Ascending aorta (tissue), 2 donors: Measurements from ENCODE around the gene KRTAP5-3. TPM values are rescaled to one million over a fixed set of nuclear protein-coding genes. Genes with fewer than 3 reads are reported as not detected.
"Not testable (repeated sequence)": the region's sequence is repeated elsewhere in the genome, so short reads cannot be mapped to it uniquely, and the experiment has no call there.

Experiments used
- DNase-seq, 2 donors: peaks; one replicate each; pipeline ENCODE4 v3.0.0-alpha.2; 2019; ENCODE audit warnings: low spot score in 2 of 2
- H3K27ac ChIP-seq, 2 donors: fragments of 200-600 bp; sonication (generic); one replicate each; pipeline ENCODE4 v1.5.1; 2016 to 2017; ENCODE audit warnings: mild to moderate bottlenecking in 1 of 2
- H3K27me3 ChIP-seq: fragments of 200-600 bp; sonication (generic); one replicate; pipeline ENCODE4 v1.5.1; 2017
- H3K36me3 ChIP-seq, 2 donors: fragments of 200-600 bp; sonication (generic); one replicate each; pipeline ENCODE4 v1.5.1; 2016
- H3K4me1 ChIP-seq, 2 donors: fragments of 200-600 bp; sonication (generic); one replicate each; pipeline ENCODE4 v1.5.1; 2016 to 2017; ENCODE audit warnings: mild to moderate bottlenecking in 1 of 2
- H3K4me3 ChIP-seq, 2 donors: fragments of 200-600 bp; sonication (generic); one replicate each; pipeline ENCODE4 v1.5.1; 2016 to 2017; ENCODE audit warnings: mild to moderate bottlenecking in 1 of 2
- H3K9me3 ChIP-seq, 2 donors: fragments of 200-600 bp; sonication (generic); one replicate each; pipeline ENCODE4 v1.5.1; 2016
- CTCF ChIP-seq, 3 experiments: fragments of 200-600 bp in 2 of 3; fragments of 450-650 bp in 1 of 3; sonication (generic) in 2 of 3; IDR thresholded peaks; one replicate each; pipeline ENCODE4 v1.5.1; 2016 to 2019; ENCODE audit warnings: antibody characterized with exemption in 3 of 3, mild to moderate bottlenecking in 1 of 3, moderate library complexity in 1 of 3
- intact Hi-C: fragments of 100-400 bp; cut with DNase I; formaldehyde crosslinking; loops from one replicate; pipeline ENCODE4 v1.15.1; 2023
- total RNA-seq: library from RNA; depleted of rRNA; stranded (reverse); fragments of >200 nt; gene quantifications from one replicate; pipeline ENCODE4 v1.1.0, GENCODE V29; 2016

Gene KRTAP5-3
- total RNA-seq, 1 donor from 2014 or later: not detected

GRCh38 chr11:1604181-1604580 lies 4.1 kb downstream of the KRTAP5-3 start:
- DNase-seq: no peak
- no peaks in the 10 kb centered on the region for H3K27me3 ChIP-seq
- no peak overlapping the region for H3K4me3 ChIP-seq
- TF ChIP-seq CTCF (IDR thresholded peaks at IDR 0.05): no peak
- no peak overlapping the region for H3K27ac ChIP-seq
- intact Hi-C loops: no loop called here
- no peaks in the 10 kb centered on the region for H3K9me3 ChIP-seq
- H3K36me3 ChIP-seq: no peaks in the 10 kb centered on the region
- H3K4me1 ChIP-seq: no peaks in the 10 kb centered on the region

DNA sequence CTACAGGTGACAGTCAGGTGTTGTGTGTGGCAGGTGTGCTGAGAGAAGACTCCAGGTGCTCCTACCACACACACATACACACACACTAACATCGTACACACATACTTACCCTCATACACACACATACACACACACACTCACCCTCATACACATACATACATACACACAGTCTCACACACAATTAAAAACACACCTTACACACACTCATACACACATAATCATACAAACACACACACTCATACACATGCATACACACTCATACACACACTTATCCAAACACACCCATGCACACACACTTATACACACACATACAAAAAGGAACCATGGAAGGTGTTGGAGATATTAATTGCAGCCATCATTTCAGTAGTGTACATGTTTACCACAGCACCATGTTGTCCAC lies 4.6 kb downstream of the KRTAP5-3 start:
- no peaks in the 10 kb centered on the region for H3K36me3 ChIP-seq
- H3K9me3 ChIP-seq: no peaks in the 10 kb centered on the region
- H3K27me3 ChIP-seq: no peaks in the 10 kb centered on the region
- no peaks in the 10 kb centered on the region for H3K4me1 ChIP-seq
- intact Hi-C loops: no loop called here
- no peak overlapping the region for H3K4me3 ChIP-seq
- no peak for TF ChIP-seq CTCF (IDR thresholded peaks at IDR 0.05)
- DNase-seq: no peak
- H3K27ac ChIP-seq: no peak overlapping the region

DNA sequence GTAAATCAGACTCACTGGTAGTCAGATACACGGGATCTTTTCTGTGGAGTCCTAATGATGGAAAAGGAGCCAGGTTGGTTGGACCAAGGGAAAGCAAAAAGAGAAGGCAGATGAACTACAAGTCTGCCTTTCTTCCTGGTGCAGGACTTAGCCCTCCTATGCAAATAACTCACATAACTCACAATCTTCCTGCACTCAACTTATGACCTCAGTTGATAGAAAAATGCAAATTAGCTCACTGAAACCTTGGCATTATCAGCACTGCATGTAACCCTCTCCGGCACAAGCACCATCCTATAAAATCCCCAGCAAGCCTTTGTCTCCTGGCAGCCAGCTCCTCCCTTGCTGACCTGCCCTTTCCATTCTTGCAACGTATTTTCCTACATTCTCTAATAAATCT lies 6.6 kb downstream of the KRTAP5-3 start:
- H3K9me3 ChIP-seq, intact Hi-C loops, H3K36me3 ChIP-seq, H3K4me3 ChIP-seq, H3K27me3 ChIP-seq, H3K27ac ChIP-seq, H3K4me1 ChIP-seq, DNase-seq: not testable (repeated sequence)

- no peak for TF ChIP-seq CTCF (IDR thresholded peaks at IDR 0.05)
- intact Hi-C loops: no loop called here
- Histone ChIP-seq H3K27me3 (no peaks in the 10 kb centered on the region), H3K36me3 (no peaks in the 10 kb centered on the region), H3K4me3 (no peak overlapping the region), H3K27ac (no peak overlapping the region), H3K9me3 (no peaks in the 10 kb centered on the region), H3K4me1 (no peaks in the 10 kb centered on the region)
- DNase-seq: no peak
Measured at GRCh38 chr11:1600626-1601025, 7.6 kb downstream of the KRTAP5-3 start.

DNA sequence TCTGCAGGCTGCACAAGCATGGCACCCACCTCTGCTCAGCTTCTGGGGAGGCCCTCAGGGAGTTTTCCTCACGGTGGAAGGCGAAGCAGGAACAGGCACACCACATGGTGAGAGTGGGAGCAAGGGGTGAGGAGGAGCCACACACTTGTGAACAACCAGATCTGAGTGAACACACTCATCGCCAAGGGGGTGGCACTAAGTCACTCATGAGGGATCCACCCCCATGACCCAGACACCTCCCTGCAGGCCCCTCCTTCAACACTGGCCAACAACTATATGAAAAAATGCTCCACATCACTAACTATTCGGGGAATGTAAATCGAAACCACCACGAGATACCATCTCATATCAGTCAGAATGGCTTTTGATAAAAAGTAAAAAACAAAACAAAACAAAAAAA lies 9.4 kb downstream of the KRTAP5-3 start:
- Histone ChIP-seq H3K36me3 (no peaks in the 10 kb centered on the region), H3K27ac (no peak overlapping the region), H3K4me1 (no peaks in the 10 kb centered on the region), H3K9me3 (no peaks in the 10 kb centered on the region), H3K27me3 (no peaks in the 10 kb centered on the region), H3K4me3 (no peak overlapping the region)
- intact Hi-C loops: no loop called here
- no peak for TF ChIP-seq CTCF (IDR thresholded peaks at IDR 0.05)
- no peak for DNase-seq

DNA sequence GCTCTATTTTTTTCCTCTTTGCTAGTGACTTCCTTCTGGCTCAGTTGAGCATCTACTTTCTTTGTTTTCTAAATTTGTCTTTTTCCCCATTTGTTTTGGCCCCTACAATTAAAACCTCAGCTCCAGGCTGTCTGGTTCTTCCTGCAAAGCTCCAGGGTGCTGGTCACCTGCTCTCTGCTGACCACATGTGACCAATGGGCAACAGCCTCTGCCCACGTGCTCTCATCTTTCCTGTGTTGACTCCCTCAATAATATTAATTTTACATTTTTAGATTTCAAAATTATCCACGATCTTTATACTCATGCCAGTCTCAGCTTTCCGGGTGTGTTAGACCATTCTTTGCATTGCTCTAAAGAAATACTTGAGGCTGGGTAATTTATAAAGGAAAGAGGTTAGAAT lies 9.9 kb downstream of the KRTAP5-3 start:
- H3K27ac ChIP-seq, intact Hi-C loops, DNase-seq, H3K4me3 ChIP-seq, H3K4me1 ChIP-seq, H3K27me3 ChIP-seq, H3K36me3 ChIP-seq, H3K9me3 ChIP-seq: not testable (repeated sequence)

DNA sequence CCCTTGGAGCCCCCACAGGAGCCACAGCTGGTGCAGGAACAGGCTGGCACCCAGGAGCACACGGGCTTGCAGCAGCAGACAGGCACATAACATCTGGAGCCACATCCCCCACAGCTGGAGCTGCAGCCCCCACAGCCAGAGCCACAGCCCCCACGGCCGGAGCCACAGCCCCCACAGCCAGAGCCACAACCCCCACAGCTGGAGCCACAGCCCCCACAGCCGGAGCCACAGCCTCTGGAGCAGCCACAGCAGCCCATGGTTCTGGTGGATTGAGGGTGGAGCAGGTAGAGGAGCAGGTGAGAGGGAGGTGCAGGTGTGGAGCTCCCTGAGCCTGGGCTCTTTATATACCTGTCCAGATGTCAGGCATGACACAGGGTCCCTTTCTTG lies 10.3 kb downstream of the KRTAP5-3 start, which contains the start of gene KRTAP5-2:
TSS of gene KRTAP5-2 (minus strand) at position 301 of the 387 bp plus-strand sequence. CDS start at position 257, 44 bp downstream.
- H3K27me3 ChIP-seq: no peaks in the 10 kb centered on the region
- TF ChIP-seq CTCF (IDR thresholded peaks at IDR 0.05): no peak
- no peak within 1 kb of the TSS for H3K4me3 ChIP-seq
- no peaks in the 10 kb centered on the region for H3K4me1 ChIP-seq
- H3K27ac ChIP-seq: no peak within 1 kb of the TSS
- H3K9me3 ChIP-seq: no peaks in the 10 kb centered on the region
- intact Hi-C loops: no loop called here
- no peaks in the 10 kb centered on the region for H3K36me3 ChIP-seq
- no peak for DNase-seq
